HFFc6 (cell line): Measurements from ENCODE around the gene FOXC2. TPM values are rescaled to one million over a fixed set of nuclear protein-coding genes. Genes with fewer than 3 reads are reported as not detected.

Experiments
- DNase-seq: peaks from one replicate; pipeline ENCODE4 v3.0.0-alpha.2; 2018
- H3K27ac Mint-ChIP-seq: 2 replicates; pipeline ENCODE4 v1.8.0; 2020; ENCODE audit warnings: mild to moderate bottlenecking, mixed read lengths
- H3K27me3 Mint-ChIP-seq: 2 replicates; pipeline ENCODE4 v1.8.0; 2021; ENCODE audit warnings: mild to moderate bottlenecking, moderate library complexity, mixed read lengths; ENCODE audit not compliant: insufficient read depth
- H3K36me3 Mint-ChIP-seq: 2 replicates; pipeline ENCODE4 v1.8.0; 2021; ENCODE audit warnings: low read depth, mixed read lengths
- H3K4me1 Mint-ChIP-seq: 2 replicates; pipeline ENCODE4 v1.8.0; 2020; ENCODE audit warnings: low read depth, mixed read lengths
- H3K4me3 Mint-ChIP-seq: 2 replicates; pipeline ENCODE4 v1.8.0; 2020; ENCODE audit warnings: mild to moderate bottlenecking, moderate library complexity, mixed read lengths
- H3K9me3 Mint-ChIP-seq: 2 replicates; pipeline ENCODE4 v1.8.0; 2020; ENCODE audit warnings: mild to moderate bottlenecking, mixed read lengths
- total RNA-seq, 6 experiments: library from RNA; stranded (reverse); fragmentation: NEBNext Ultra II Directional; extraction: Animal tissue kit (Norgen Biotek cat#: 25700); gene quantifications; 2 replicates in 1 of 6; 3 replicates in 5 of 6; pipeline ENCODE4 v1.2.3, GENCODE V29; 2021
- TF ChIP-seq, protein P1 (sequence below): fragments of 200-600 bp; sonication (generic); IDR thresholded peaks from 2 replicates; pipeline ENCODE4 v1.5.0; 2021; ENCODE audit warnings: antibody characterized with exemption, mild to moderate bottlenecking

Gene FOXC2
- total RNA-seq, 6 experiments from 2014 or later, result 6.3 to 8.4 (median 7.9) TPM

DNA sequence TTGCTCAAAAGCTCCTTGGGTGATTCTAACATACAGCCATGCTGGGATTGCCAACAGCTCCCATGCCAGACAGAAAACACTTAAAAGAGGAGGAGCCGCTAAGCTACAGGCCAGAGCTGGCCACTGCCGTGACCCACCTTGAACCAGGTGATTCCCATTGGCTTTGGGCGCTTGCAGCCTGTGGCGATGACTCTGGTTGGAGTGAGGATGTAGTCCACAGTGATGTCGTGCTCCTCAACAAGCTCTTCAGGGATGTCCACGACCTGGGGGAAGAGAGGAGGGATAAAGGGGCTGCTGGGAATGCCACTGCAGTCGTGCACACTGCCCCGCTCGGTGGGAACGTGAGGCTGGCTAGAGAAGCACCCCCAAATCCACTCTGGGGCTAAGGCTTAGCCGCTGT lies 25.1 kb upstream of the FOXC2 start:
- no peak overlapping the region for H3K4me3 Mint-ChIP-seq
- DNase-seq, result no peak
- H3K27me3 Mint-ChIP-seq, result no peaks in the 10 kb centered on the region; the same call in 1 of the 2 replicates
- H3K9me3 Mint-ChIP-seq, result no peaks in the 10 kb centered on the region
- no peak overlapping the region for H3K27ac Mint-ChIP-seq
- TF ChIP-seq, protein P1, sequence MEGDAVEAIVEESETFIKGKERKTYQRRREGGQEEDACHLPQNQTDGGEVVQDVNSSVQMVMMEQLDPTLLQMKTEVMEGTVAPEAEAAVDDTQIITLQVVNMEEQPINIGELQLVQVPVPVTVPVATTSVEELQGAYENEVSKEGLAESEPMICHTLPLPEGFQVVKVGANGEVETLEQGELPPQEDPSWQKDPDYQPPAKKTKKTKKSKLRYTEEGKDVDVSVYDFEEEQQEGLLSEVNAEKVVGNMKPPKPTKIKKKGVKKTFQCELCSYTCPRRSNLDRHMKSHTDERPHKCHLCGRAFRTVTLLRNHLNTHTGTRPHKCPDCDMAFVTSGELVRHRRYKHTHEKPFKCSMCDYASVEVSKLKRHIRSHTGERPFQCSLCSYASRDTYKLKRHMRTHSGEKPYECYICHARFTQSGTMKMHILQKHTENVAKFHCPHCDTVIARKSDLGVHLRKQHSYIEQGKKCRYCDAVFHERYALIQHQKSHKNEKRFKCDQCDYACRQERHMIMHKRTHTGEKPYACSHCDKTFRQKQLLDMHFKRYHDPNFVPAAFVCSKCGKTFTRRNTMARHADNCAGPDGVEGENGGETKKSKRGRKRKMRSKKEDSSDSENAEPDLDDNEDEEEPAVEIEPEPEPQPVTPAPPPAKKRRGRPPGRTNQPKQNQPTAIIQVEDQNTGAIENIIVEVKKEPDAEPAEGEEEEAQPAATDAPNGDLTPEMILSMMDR, result no peak
- H3K36me3 Mint-ChIP-seq, result peaks cover 33% of the 10 kb centered on the region
- no peaks in the 10 kb centered on the region for H3K4me1 Mint-ChIP-seq

DNA sequence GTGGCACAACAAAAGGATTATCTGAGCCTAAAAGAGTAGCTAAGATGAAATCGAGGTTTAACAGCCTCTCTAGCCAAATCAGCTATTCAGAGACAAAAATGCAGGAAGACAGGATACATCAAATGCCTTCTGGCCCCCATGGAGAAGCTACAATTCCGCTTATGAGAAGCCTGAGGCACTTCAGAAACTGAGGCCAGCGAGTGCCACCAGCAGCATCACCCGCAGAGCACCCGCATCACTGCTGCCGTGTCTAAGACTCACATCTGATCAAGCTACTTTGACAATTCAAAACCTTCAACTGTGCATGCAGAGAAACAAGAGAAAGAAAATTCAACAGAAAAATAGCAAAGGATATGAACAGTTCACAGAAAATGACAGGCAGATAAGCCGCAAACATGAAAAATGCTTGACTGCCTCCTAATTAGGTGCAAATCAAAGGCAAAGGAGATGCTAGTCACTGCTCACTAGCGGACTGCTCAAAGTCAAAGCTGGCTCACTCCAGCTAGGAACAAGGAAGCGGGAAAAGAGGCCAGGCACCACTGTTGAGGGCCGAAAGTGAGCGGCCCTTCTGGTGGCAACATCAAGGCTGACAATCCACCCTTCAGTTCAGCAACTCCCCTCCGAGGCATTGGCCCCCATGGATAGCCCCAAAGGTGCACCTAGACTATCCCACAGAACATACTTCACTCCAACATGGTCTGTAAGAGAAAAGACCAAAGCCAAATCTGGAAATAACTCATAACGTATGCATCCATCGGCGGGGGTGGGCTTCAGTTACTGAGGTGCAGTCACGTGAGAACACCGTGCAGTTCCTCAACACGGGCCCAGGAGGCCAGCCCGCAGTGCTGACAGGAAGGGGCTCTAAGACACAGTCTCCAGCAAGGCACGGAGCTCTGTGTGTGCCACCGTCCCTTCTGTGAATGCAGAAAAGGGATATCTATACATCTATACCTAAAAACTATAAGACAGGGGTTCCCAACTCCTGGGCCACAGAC lies 23.6 kb upstream of the FOXC2 start:
- no peak for DNase-seq
- H3K9me3 Mint-ChIP-seq, result no peaks in the 10 kb centered on the region
- TF ChIP-seq, protein P1, result no peak

DNA sequence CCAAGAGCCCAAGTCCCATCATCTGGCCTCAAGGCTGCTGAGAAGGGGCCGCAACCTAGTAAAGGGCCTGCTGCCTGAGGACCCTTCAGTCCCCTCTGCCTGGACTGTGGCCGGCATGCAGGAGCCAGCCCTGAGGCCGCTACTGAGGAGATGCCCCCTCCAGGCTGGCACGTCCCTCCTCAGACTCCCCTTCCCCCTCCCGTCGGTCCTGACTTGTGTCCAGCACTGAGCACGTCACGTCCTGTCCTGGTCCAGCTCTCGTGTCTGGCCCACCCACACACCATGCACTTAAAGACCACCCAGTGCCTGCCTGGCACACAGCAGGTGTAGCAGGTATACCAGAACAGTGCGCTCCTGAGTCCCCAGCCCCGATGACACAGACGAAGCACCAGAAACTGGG lies 21.1 kb upstream of the FOXC2 start:
- Mint-ChIP-seq H3K4me3 (no peak overlapping the region), H3K9me3 (no peaks in the 10 kb centered on the region), H3K27ac (no peak overlapping the region), H3K4me1 (no peaks in the 10 kb centered on the region), H3K36me3 (peaks cover 24% of the 10 kb centered on the region), H3K27me3 (no peaks in the 10 kb centered on the region)
- TF ChIP-seq, protein P1, result no peak
- DNase-seq, result no peak

More for the DNA sequence above, 23.6 kb upstream of the FOXC2 start:
- Mint-ChIP-seq H3K4me1 (no peaks in the 10 kb centered on the region), H3K27ac (no peak overlapping the region), H3K36me3 (peaks cover 36% of the 10 kb centered on the region), H3K4me3 (no peak overlapping the region), H3K27me3 (no peaks in the 10 kb centered on the region)

DNA sequence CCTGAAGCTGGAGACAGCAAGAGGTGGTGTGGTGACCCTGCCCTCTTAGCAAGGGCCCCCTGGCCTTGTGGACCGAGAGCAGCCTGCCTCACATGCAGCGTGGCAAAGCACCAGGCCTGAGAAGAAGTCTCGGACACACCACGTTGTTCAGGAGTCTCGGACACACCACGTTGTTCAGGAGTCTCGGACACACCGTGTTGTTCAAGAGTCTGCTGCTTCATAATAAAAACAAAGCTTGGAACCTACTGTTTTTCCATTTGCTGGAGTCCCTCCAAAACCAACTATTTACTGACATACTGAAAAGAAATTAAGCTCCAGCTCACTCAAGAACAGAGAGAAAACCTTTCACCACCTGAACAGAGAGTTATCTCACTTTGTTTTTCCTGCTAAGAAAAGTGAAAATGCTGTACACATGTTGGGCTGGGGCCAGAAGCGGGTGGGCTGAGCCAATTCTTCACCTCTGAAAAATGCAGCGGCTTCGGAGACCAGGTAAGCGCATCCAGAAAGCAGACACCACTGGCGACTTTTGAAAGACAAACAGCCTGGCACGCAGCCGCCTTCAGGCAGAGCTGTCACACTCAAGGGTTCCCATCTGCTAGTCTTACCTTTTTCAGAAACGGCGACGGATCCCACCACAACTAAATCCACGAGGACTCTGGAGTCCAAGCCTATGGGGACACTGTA lies 20.5 kb upstream of the FOXC2 start:
- no peak overlapping the region for H3K4me3 Mint-ChIP-seq
- no peaks in the 10 kb centered on the region for H3K9me3 Mint-ChIP-seq
- no peaks in the 10 kb centered on the region for H3K4me1 Mint-ChIP-seq

DNA sequence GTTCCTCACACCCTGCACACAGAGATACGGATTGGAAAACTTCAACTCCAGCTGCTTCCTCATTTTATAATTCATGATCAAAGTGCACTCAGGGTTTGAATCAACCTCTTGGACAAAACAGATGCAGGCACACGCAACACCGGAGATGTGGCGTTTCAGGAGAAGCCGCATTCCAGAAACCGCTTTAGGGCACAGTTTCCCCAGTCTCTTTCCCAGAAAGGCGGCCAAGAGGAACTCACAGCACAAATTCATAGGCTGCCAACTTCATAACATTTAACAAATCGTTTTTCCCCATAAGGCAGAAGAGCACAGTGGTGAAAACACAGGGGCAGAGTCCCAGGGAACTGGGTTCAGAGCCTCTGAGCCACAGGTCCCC lies 20.0 kb upstream of the FOXC2 start:
- no peaks in the 10 kb centered on the region for H3K4me1 Mint-ChIP-seq
- no peaks in the 10 kb centered on the region for H3K27me3 Mint-ChIP-seq
- peaks cover 24% of the 10 kb centered on the region for H3K36me3 Mint-ChIP-seq
- H3K9me3 Mint-ChIP-seq, result no peaks in the 10 kb centered on the region
- no peak overlapping the region for H3K27ac Mint-ChIP-seq
- TF ChIP-seq, protein P1, result no peak
- H3K4me3 Mint-ChIP-seq, result no peak overlapping the region
- DNase-seq, result no peak

More for the DNA sequence above, 20.5 kb upstream of the FOXC2 start:
- no peaks in the 10 kb centered on the region for H3K27me3 Mint-ChIP-seq
- TF ChIP-seq, protein P1, result no peak
- no peak for DNase-seq
- H3K27ac Mint-ChIP-seq, result no peak overlapping the region
- H3K36me3 Mint-ChIP-seq, result peaks cover 24% of the 10 kb centered on the region
